Suprapubic skin (tissue), 4 donors: ENCODE measurements around the gene UTF1. TPM values are rescaled to one million over a fixed set of nuclear protein-coding genes. Genes with fewer than 3 reads are reported as not detected.

ENCODE experiments used
- DNase-seq, 2 donors: peaks; one replicate each; pipeline ENCODE4 v3.0.0-alpha.2; 2019; ENCODE audit warnings: low spot score in 2 of 2
- H3K27ac ChIP-seq: fragments of 200-600 bp; sonication (generic); one replicate; pipeline ENCODE4 v1.5.1; 2019
- H3K27me3 ChIP-seq: fragments of 200-600 bp; sonication (generic); one replicate; pipeline ENCODE4 v1.5.1; 2019
- H3K36me3 ChIP-seq: fragments of 200-600 bp; sonication (generic); one replicate; pipeline ENCODE4 v1.5.1; 2019
- H3K4me1 ChIP-seq: fragments of 200-600 bp; sonication (generic); one replicate; pipeline ENCODE4 v1.5.1; 2019
- H3K4me3 ChIP-seq: fragments of 200-600 bp; sonication (generic); one replicate; pipeline ENCODE4 v1.5.1; 2019; ENCODE audit warnings: mild to moderate bottlenecking
- H3K9me3 ChIP-seq: fragments of 200-600 bp; sonication (generic); one replicate; pipeline ENCODE4 v1.5.1; 2019
- CTCF ChIP-seq, 2 donors: fragments of 200-600 bp in 1 of 2; fragments of 450-650 bp in 1 of 2; sonication (generic) in 1 of 2; IDR thresholded peaks; one replicate each; pipeline ENCODE4 v1.5.1; 2016 to 2019; ENCODE audit warnings: antibody characterized with exemption in 2 of 2, mild to moderate bottlenecking in 1 of 2, moderate library complexity in 1 of 2
- EP300 ChIP-seq: sonication (generic); formaldehyde crosslinking; IDR thresholded peaks from one replicate; pipeline ENCODE4 v1.6.1; 2017; ENCODE audit warnings: antibody characterized with exemption
- POLR2A ChIP-seq, 2 donors: fragments of 450-650 bp; IDR thresholded peaks; one replicate each; pipeline ENCODE4 v1.6.1; 2017; ENCODE audit warnings: antibody characterized with exemption in 2 of 2, mild to moderate bottlenecking in 2 of 2, moderate library complexity in 2 of 2
- POLR2AphosphoS5 ChIP-seq, 3 donors: sonication (generic); formaldehyde crosslinking; IDR thresholded peaks; one replicate each; pipeline ENCODE4 v1.6.1; 2017; ENCODE audit warnings: antibody characterized with exemption in 3 of 3
- WGBS: methylation state at CpG from one replicate; pipeline ENCODE4 v1.1.5; 2018; 5-methylcytosine and 5-hydroxymethylcytosine counted together
- total RNA-seq, 4 donors: library from RNA; depleted of rRNA; stranded (reverse); fragments of >200 nt; gene quantifications; one replicate each; pipeline ENCODE4 v1.1.0, GENCODE V29; 2016

The UTF1 gene
- total RNA-seq, 4 donors from 2014 or later: not detected

- Histone ChIP-seq H3K36me3 (no peaks in the 10 kb centered on the region), H3K4me1 (peaks cover 6% of the 10 kb centered on the region), H3K27ac (no peak overlapping the region), H3K9me3 (no peaks in the 10 kb centered on the region), H3K27me3 (peaks cover 37% of the 10 kb centered on the region), H3K4me3 (no peak overlapping the region)
- DNase-seq: no peak
- 94% methylated on average over 14 of the region's 14 CpGs for WGBS
- TF ChIP-seq POLR2A (IDR thresholded peaks at IDR 0.05) (no peak), POLR2AphosphoS5 (IDR thresholded peaks at IDR 0.05) (no peak), EP300 (no peak), CTCF (IDR thresholded peaks at IDR 0.05) (no peak)
Measured at GRCh38 chr10:133209117-133209516, 20.9 kb upstream of the UTF1 start.

GRCh38 chr10:133209641-133210040, 20.4 kb upstream of the UTF1 start:
- H3K9me3 ChIP-seq: no peaks in the 10 kb centered on the region
- peaks cover 6% of the 10 kb centered on the region for H3K4me1 ChIP-seq
- no peak overlapping the region for H3K27ac ChIP-seq
- no peak for DNase-seq
- H3K36me3 ChIP-seq: no peaks in the 10 kb centered on the region
- no peak overlapping the region for H3K4me3 ChIP-seq
- H3K27me3 ChIP-seq: peaks cover 36% of the 10 kb centered on the region
- TF ChIP-seq CTCF (IDR thresholded peaks at IDR 0.05): no peak
- TF ChIP-seq POLR2AphosphoS5 (IDR thresholded peaks at IDR 0.05): no peak
- TF ChIP-seq EP300: no peak
- TF ChIP-seq POLR2A (IDR thresholded peaks at IDR 0.05): no peak
- WGBS: 82% methylated on average over 6 of the region's 20 CpGs

GRCh38 chr10:133210398-133211140, 19.4 kb upstream of the UTF1 start:
- Histone ChIP-seq H3K27ac (no peak overlapping the region), H3K27me3 (peaks cover 38% of the 10 kb centered on the region), H3K9me3 (no peaks in the 10 kb centered on the region), H3K4me1 (peaks cover 6% of the 10 kb centered on the region), H3K4me3 (no peak overlapping the region), H3K36me3 (no peaks in the 10 kb centered on the region)
- TF ChIP-seq EP300 (no peak), POLR2AphosphoS5 (IDR thresholded peaks at IDR 0.05) (no peak), CTCF (IDR thresholded peaks at IDR 0.05) (no peak), POLR2A (IDR thresholded peaks at IDR 0.05) (no peak)
- DNase-seq: no peak
- WGBS: 54% methylated on average over 21 of the region's 27 CpGs

GRCh38 chr10:133211141-133211830, 18.7 kb upstream of the UTF1 start:
- Histone ChIP-seq H3K27ac (no peak overlapping the region), H3K4me1 (peaks cover 6% of the 10 kb centered on the region), H3K9me3 (no peaks in the 10 kb centered on the region), H3K36me3 (no peaks in the 10 kb centered on the region), H3K4me3 (no peak overlapping the region), H3K27me3 (peaks cover 37% of the 10 kb centered on the region)
- DNase-seq: no peak
- no peak for TF ChIP-seq POLR2A (IDR thresholded peaks at IDR 0.05)
- TF ChIP-seq EP300: no peak
- no peak for TF ChIP-seq CTCF (IDR thresholded peaks at IDR 0.05)
- TF ChIP-seq POLR2AphosphoS5 (IDR thresholded peaks at IDR 0.05): no peak
- WGBS: 78% methylated on average over 13 of the region's 25 CpGs
